Activated effector memory CD4-positive, alpha-beta T cell treated with Interleukin-2 at 50 U/mL for 16 hours (primary cell): Measurements from ENCODE around the gene EDC3.
"Not testable (repeated sequence)": the region's sequence is repeated elsewhere in the genome, so short reads cannot be mapped to it uniquely, and the experiment has no call there.

ENCODE experiments used
- DNase-seq: peaks from one replicate; pipeline ENCODE4 v3.0.0-alpha.2; 2020

Gene EDC3

DNA sequence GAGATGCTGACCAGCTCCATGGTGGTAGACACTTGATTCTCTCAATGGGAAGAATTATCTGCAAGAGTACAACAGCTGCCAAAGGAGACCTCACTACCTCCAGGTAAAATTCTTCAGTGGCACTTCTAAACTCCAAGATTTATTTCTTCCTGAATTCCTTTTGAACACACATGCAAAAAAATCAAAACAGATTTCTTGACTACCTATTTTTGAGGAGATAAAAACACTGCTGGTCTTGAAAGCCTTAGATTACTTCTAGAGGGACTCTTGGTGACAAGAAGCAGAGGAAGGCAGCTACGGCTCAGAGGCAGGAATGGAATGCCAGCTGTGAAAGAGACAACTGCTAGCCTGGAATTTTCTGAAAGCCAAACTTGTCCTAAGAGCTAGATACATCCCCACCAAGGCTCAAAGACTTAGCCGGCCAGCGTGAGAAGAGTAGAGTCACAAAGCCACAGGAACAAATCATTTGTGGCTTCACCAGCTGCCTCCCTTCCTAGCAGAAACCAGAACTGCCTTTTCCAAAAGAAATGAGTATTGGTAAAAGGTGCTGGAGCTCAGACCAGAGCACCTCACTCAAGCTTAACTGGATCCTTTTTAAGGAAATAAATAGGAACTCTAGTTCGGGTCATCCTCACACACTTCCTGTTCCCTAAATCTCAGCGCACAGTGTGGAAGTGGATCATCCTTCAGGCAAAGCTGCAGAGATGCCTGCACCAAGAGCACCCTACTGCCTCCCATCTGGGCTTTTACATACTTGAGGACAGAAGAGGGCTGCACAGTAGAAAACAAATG lies 47.6 kb downstream of the EDC3 start:
- no peak for DNase-seq

DNA sequence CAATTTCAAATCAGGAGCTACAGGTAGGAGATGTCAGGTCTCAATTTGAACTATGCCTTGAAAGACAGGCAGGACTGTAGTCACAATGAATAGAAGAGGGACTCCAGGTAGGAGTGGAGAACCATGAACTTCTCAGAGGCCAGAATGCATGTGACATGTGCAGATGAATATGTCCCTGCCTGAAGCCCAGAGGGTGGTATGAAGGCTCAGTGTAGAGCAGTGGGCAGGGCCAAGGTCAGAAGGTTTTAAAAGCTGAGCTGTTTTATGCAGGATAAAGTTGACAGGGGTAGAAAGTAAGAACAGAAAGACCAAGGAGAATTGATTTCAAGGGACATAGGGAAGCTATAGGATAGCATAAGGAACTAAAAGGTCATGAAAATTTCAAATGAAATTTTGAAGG lies 49.3 kb downstream of the EDC3 start:
- no peak for DNase-seq

DNA sequence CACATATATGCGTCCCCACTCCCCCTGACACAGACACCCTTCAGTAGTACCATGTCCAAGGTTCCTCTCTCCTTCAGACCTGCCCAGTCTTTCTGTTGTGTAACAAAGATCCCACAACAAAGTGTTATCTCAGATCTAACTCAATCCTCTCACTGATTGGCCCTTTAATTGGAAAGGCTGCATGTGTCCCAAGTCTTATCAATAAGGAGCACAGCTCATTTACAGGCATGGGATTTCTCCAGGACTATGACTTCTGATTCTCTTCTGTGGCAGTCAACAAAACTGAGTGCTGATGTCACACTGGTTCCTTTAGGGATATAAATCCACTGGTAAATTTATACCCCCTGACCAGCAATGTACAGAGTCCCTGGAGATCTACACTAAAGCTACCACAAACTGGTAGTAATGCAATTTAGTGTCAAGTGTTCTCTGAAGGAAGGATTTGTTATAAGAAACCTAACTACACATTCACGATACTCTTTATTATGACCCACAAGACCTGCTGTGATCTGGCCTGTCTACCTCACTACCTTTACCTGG lies 52.1 kb downstream of the EDC3 start:
- DNase-seq, result no peak

DNA sequence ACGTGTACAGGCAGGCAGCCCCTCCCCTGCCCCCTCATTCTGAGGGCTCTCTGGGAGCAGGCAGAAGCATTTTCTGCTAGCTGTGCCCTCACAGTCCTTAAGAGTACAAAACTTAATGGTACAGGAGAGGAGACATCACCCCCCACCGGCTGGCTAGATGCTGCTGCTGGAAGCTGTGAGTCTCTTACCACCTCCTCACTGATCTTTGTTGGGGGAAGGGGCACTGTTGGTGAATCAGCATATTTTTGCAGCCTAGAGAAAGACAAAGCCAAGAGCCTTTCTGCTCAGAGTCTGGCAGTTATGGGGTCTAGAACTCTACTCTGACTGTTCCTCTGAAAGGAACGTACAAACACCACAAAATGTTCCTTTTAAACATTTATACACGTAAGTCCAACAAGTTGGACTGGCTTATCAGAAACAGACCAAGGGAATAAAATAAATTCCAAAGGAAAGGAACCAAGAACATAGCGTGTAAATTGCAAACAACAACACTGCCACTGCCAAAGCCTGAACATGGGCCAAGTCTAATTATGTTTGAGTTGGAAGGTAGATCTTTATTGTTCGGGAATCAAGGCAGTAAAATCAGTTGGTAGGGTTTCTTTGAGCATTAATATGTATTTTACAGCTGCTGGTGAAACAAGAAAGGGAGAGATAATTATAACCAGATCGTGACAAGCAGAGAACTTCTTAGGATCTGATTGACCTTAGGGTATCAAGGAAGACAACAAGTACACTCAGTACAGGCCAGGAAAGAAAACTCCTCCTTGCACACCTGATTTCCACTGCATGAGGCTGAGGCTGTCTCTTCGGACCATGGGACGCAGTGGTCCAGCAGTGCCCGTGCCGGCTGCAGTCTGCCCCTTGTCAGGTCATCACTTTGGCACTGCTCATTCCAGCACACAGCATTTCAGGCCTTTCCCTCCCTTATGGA lies 52.8 kb downstream of the EDC3 start:
- no peak for DNase-seq

DNA sequence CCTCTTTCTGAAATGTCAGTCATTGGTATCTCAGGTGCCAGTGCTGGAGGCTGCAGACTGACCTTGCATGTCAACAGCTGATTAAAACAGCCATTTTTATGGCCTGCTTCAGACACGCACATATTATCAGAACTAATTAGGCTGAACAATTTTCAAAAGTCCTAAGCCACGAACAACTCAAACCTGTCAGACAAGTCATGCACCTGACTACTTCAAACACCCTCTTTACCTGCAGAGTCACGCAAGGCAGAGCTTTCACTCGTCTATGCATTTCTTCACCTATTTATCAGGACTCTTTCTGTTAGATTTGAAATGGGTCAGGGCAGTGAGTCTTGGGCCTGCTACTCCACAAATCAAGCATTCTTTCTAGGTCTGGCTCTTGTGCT lies 53.5 kb downstream of the EDC3 start:
- DNase-seq, result no peak

DNA sequence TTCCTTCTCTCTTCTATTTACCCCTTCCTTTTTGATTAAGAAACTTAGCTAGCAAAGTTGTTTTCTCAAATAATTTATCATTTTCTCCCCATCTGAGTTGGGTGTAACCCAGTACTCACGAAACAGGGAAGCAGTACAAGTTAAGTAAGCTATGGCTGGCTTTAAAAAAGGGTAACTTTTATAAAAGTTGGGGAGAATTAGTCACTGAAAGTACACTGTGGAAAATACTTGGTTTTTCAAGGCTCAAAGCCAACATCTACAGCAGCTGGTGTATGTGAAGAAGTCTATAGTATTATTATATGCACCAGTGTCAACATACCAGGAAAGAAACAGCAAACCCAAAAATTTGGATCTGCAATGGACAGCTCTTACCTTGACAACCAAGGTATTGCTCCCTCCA lies 54.7 kb downstream of the EDC3 start:
- DNase-seq, result no peak

DNA sequence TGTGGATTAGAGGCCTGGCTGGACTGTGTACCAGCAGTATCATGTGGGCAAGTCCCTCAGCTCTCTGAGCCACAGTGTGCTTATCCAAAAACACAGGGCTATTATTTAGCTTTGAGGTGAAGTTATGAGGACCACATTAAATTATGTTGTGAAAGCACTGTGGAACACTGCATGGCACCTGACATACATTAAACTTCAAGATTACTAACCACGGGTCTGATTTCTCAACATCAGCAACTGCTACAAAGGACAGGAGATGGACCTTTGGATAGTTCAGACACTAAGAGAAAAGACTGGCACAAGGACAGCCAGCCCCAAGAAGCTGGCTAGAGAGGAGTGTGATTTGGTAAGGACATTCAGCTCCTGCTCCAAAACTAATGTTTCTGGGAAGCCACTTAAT lies 58.8 kb downstream of the EDC3 start:
- DNase-seq, result no peak

DNA sequence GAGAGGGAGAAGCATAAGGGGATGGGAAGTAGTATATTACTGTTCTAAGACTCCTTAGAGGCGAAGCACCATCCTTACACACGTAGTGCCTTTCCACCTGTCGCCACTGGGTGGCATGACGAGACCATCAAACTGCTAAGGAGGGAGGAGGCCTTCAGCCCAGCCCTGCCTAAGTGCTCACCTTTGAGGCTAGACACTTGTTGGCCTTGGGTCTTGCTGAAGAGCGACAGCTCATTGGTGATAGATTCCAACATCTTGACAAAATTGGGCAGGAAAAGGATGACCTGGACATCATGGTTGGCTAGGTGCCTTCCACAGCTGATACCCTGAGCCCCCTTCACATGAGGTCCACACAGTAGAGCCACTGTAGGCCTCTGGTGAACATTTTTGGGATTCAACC lies 60.6 kb downstream of the EDC3 start:
- peak; percentile 56 for DNase-seq

DNA sequence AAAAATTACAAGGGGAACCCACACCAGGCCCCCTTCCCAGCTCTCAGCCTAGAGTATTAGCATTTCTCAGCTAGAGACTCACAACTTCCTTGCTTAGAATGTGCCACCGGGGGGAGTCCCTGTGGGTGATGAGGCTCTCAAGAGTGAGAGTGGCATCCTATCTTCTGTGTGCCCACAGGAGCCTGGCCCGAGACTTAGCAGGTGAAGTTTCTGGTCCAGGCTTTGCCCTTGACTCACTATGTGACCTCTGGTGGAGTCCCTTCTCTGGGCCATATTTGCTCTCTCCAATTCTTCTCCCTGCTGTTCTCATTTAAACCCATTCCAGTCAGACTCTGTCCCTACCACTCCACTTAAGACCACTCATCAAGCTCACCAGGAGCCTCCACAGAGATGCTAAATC lies 62.0 kb downstream of the EDC3 start:
- no peak for DNase-seq

DNA sequence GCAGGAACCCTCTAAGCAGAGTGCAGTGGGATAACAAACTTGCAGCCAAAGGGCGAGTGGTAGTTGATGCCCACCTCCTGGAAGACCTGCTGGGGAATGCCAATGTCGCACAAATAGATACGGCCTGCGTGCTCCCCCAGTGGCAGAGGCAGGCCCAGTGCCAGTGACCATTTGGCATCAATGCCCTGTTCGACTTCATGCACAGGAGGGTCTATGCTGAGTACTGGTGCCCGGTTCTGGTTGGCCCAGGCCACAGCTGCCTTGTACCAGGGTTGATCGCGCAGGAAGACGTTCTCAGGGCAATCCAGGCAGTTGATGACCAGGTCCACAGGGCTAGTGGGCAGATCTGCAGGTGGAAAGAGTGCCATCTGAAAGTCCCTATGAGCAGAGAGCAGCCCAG lies 63.2 kb downstream of the EDC3 start:
- no peak for DNase-seq

DNA sequence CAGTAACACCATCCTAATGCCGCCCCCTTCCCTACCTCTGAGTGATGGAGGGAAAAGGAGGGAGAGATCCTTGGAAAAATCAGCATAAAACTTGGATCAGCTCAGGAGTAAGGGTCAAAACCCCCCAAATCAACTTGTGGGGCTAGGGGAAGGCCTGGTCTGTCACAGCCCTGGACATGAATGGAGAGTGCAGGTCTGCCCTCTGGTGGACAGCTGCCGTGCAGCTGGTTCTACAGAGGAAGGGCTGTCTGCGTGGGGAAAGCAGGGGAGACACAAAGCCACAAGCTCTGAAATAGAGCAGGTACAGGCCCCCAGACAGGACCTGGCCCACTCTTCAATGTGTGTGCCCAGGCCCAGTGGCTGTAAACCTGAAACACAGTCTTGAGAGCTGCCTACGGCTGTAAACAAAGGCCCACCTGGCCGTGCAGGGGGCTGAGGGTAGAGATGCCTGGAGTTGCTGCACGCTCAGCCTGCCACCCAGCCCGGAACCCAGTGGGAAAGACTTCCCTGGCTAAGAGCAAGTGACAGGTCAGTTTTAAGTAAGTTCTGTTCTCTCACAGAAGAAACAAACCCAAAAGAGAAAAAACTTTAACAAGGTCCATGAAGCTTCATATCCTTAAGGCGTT lies 63.8 kb downstream of the EDC3 start:
- DNase-seq, result peak; percentile 31

DNA sequence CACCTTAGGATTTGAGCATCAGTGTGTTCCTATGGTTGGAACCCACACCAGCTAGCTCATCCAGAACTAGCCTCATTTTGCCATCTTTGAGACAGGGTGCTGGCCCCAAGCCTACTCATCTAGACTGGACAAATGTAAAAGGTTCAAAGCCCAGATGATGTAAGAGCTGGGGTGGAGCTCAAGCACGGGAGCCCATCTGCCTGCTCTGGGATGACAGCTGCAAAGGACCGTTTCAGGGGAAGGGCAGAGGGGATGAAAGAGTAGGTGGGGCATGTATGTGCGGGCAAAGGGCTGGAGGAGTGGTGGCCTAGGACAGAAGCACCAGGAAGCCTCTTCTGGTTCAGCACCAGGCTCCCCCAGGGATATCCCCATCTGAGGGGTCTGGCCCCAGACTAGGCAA lies 64.4 kb downstream of the EDC3 start:
- DNase-seq, result no peak

DNA sequence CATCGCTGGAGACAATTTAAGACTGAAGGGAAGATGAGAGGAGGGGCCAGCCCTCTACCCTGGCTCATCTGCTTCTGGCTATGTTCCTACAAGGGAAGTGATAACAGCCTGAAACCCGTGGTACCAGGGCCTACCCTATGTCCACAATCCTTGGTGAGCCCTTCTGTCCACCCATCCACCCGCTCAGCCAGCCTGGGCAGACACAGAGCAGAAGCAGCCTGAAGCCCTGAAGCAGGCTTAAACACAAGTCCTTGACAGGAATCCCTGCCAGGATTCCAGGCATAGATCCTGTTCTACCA lies 64.8 kb downstream of the EDC3 start:
- DNase-seq, result no peak

DNA sequence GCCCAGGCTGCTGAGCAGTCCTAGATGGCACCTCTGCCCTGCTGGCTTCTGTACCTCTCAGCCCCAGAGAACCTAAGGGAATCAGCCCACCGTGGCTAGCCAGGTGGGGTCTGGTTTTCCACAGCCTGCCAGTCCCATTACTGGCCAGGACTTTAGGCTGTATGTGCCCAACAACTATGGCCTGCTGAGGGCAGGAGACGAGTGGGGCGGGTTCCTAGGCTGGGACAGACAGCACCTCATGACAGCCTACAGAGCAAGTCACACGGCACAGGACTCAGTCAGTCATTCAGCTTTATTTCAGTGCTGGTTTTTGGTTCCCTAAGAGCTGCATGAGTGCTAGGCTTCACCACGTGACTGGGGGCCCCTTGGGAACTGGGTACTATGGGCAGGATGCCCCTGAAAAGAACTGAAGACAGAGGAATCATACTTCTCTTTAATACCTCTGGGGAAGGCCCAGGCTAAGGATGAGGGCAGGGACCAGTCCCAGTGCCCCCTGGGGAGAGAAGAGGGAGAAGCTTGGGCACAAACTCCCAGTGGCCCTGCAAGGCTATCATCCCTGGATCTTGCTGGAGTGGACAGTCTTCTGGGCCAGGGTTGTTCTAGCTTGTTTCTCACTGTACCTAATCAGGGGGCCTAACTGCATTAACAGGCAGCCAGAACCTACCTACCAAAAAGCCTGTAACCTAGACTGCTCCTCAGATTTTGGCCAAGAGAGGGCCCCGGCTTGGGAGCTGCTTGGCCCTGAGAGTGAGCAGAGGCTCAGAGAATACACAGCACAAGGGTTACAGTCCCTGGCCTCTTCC lies 65.3 kb downstream of the EDC3 start:
- DNase-seq, result no peak

DNA sequence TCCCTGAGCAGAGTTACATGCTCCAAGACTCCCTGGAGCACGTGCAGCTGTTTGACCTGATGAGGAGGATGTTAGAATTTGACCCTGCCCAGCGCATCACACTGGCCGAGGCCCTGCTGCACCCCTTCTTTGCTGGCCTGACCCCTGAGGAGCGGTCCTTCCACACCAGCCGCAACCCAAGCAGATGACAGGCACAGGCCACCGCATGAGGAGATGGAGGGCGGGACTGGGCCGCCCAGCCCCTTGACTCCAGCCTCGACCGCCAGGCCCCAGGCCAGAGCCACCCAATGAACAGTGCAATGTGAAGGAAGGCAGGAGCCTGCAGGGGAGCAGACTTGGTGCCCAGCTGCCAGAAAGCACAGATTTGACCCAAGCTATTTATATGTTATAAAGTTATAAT lies 66.1 kb downstream of the EDC3 start:
- DNase-seq, result not testable (repeated sequence)

DNA sequence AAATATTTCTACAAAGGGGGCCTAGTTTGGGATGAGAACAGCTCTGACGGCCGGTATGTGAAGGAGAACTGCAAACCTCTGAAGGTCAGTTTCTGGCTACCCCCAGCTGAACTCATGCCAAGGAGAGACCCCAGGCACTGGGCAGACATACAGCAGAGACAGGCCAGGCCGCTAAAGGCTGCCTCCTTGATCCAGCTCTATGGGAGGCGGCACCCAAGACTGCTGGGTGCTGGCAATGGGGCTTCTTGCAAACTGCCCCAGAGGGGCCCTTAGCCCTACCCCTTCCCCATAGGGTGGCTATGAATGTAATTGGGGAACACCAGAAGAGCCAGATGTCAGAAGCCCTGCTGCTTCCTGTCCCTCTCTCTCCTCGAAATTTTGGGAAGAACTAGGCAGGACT lies 66.9 kb downstream of the EDC3 start:
- no peak for DNase-seq

DNA sequence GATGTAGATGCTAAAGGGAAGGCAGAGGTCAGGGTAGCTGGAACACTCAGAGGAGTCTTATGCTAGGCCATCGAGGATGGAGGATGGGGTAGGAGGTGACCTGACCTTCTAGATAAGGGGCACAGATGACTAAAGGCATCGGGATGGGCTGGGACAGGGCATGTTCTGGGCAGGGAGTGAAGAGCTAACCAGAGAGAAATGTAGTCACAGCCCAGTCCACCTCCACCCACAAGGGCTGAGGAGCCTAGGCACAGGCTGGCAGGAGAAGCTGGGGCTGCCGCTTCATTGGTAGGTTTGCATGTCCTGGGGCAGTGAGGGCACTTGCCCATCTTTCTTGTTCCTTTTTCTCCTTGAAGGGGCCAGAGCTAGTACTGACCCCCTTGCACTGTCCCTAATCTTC lies 67.6 kb downstream of the EDC3 start:
- DNase-seq, result no peak

DNA sequence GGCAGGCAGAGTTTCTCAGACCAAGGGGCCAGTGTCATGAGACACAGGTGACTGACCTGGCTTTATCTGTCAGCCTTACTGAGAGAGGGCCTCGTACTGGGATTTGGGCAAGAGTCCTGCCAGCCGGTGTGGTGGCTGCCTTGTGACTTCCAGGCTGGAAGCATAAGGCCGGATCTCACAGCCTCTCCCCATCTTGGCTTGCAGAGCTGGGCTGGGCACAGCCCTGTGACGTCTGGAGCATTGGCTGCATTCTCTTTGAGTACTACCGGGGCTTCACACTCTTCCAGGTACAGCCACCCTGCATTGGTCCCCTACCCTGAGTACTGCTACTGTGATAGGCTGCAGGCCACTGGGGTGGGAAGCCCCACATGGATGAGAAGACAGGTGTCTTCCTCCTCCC lies 68.1 kb downstream of the EDC3 start:
- DNase-seq, result no peak

DNA sequence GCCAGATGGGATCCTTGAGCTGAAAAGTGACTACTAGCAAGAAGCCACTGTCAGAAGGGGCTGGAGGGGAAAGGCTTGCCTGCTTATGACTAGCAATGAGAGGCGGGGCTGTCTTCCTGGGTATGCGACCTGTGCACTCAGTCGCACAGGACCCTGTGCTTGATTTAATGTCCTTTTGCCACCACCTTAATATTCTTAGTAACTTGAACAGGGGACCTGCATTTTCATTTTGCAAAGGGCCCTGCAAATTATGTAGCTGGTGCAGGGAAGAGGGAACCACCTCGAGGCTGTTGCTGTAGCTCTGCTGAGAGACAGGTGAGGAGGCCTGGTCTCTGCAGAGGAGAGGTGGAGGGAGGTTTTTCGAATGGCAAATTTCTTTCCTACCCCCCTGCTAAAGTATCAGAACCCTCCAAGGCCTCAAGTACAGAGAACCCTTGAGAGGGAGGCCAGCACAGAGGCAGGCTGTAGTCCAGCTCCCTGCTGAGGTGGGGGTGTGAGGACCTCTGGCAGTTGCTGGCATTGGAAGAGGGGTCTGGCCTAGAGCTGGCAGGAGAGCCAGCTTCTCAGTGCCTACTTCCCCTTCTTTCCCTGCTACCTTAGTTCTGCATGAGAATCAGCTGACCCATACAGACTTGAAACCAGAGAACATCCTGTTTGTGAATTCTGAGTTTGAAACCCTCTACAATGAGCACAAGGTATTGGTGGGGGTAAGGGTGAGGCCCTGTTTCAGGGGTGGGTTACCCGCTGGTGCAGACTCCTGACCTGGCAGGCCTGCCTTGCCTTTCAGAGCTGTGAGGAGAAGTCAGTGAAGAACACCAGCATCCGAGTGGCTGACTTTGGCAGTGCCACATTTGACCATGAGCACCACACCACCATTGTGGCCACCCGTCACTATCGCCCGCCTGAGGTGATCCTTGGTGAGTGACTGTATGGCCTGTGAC lies 68.8 kb downstream of the EDC3 start:
- DNase-seq, result no peak

DNA sequence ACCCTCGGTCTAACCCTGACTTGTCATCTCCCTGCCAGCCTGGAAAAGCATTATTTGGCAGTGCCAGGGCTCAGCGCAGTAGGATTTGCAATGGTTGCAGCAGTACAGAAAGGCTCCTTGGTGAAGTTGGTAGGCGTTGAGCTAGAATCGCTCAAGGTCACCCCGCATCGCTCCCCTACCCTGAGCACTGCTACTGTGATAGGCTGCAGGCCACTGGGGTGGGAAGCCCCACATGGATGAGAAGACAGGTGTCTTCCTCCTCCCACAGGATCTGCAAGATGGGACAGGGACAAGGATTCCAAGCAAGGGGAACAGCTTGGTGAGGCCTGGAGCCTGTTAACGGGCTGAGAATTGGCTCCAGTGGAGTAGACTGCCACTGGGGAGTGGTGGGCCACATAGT lies 69.5 kb downstream of the EDC3 start:
- DNase-seq, result no peak

DNA sequence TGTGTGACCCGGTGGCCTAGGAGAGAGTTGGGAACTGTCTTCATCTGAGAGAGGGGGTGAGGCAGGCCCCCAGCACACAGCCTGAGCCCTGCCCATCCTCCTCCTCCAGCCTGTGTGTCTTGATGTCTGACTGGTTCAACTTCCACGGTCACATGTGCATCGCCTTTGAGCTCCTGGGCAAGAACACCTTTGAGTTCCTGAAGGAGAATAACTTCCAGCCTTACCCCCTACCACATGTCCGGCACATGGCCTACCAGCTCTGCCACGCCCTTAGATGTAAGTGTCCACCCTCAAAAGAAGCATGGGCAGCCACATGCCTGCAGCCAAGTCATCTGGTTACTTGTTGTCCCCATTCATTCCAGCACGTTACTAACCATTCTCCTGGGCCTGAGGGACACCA lies 70.1 kb downstream of the EDC3 start:
- no peak for DNase-seq
